OCI-LY3 (cell line): ENCODE data around the gene ALMS1.

Experiments
- EZH2phosphoT487 ChIP-seq: fragments of 200-600 bp; shearing (Covaris generic); IDR thresholded peaks from 2 replicates; pipeline ENCODE4 v1.6.1; 2018; ENCODE audit warnings: antibody characterized with exemption, mixed run types, low read depth
- TF ChIP-seq, protein P1 (sequence below): fragments of 200-600, 300-600 bp; sonication (generic); IDR thresholded peaks from 2 replicates; pipeline ENCODE4 v1.5.1; 2014; ENCODE audit warnings: antibody characterized with exemption, low read length, low read depth

DNA sequence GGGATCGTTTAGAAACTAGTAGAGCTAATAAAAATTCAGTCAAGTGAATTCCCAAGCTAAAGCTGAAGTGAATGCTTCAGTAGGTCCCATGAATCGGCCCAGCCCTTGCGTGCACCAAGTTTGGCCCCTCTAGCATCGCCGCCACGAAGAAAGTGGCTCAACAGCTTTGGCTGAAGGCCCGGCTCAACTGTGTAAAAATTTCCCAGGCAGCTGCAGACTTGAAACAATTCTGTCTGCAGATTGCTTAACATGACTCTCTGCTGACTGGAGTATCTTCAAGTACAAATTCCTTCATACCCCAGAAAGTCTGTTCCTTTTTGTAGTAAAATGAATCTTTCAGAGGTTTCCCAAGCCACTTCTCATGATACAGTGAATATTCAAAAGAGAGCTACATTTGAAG lies 32.7 kb downstream of the ALMS1 start:
- TF ChIP-seq, protein P1, sequence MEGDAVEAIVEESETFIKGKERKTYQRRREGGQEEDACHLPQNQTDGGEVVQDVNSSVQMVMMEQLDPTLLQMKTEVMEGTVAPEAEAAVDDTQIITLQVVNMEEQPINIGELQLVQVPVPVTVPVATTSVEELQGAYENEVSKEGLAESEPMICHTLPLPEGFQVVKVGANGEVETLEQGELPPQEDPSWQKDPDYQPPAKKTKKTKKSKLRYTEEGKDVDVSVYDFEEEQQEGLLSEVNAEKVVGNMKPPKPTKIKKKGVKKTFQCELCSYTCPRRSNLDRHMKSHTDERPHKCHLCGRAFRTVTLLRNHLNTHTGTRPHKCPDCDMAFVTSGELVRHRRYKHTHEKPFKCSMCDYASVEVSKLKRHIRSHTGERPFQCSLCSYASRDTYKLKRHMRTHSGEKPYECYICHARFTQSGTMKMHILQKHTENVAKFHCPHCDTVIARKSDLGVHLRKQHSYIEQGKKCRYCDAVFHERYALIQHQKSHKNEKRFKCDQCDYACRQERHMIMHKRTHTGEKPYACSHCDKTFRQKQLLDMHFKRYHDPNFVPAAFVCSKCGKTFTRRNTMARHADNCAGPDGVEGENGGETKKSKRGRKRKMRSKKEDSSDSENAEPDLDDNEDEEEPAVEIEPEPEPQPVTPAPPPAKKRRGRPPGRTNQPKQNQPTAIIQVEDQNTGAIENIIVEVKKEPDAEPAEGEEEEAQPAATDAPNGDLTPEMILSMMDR = no peak
- no peak for TF ChIP-seq EZH2phosphoT487
